GM21447 (cell line): ENCODE results near the gene FAM168B.

Experiments
- ATAC-seq: cut with Tn5 transposase; IDR thresholded peaks from one replicate; pipeline ENCODE4 v1.9.1; 2021; ENCODE audit not compliant: unreplicated experiment

Gene FAM168B

DNA sequence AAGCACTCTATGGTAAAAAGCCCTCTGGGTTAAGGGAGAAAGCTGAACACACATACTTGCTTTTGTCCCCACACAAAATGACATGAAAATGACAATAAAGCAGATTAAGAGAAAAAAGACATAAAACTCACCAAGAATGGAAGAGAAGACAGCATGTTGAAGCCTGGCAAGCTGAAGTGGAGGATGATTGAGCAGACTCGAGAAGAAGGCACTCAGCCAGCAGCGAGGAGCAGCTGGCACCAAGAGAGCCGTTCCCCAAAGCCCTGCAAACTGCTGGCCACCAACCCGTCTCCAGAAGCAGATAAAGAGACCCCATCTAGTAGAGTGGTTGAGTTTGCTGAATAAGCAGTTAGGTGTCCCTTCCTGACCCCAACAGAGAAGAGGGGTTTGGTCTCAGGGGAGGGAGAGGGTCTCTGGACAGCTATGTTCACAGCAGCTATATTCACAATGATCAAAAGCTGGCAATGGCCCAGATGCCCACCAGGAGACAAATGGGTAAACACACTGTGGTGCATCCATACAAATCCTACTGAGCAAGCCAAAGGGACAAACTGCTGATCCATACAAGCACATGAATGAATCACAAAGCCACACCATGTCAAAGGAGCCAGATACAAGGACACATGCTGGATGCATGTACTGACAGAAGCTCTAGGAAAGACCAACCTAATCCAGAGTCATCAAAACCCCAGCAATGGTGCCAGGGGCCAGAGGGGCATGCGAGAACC, 36.9 kb downstream of the FAM168B start:
- no peak for ATAC-seq

DNA sequence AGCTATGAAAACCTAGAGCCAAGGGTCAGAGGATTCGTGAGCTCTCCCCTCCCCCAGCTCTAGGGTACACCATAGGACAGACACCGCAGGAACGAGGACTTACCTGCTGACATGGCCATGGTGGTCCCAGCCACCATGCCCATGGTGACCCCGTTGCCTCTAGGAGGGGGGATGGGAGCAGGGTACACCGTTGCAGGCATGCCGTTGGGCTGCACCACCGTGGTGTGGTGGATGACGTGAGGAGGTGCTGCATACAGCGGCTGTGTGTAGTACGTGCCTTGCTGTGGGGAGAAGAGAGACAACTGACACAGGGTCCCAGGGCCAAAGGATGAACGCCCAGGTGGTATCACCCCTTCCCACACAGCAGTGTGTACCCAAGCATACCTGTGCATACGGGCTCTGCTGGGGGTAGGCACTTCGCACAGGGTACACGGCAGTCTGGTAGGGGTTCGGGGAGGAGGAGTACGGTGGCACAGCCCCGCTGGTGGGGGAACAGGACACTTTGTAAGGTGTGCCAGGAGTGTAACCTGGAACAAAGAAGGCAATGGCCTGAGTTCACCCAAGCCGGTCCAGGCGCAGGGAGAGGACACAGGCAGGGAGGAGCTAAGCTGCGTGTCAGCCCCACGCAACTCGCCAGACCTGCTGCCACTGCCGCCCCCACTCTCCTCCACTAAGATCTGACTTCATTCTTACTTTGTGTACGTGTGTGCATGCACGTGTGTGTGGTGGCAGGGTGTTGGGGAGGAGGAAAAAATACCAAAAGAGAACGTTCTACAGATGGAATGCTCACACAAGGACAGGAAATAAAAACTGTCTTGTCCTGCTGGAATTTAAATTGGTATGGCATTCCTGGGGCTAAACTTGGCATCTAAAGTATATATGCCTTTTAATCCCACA, 37.8 kb downstream of the FAM168B start:
- ATAC-seq, result no peak

DNA sequence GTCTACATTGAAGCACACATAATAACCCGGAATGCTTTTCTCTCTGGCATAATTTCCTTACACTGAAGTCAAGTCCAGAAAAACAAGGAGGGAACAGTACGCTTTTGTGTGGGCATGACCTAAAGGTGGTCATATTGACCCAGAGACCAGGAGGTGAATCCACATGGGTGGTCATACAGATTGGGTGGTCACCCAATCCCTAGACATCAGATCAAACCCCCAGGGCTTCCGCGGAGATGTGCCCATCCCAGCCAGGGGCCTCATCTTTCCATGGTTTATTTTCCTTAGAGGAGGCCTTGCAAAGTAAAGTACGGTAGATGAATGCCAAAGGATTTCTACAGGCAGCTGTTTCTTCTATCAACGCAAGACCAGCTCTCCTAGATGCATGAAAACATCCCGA, 38.8 kb downstream of the FAM168B start:
- ATAC-seq, result no peak

DNA sequence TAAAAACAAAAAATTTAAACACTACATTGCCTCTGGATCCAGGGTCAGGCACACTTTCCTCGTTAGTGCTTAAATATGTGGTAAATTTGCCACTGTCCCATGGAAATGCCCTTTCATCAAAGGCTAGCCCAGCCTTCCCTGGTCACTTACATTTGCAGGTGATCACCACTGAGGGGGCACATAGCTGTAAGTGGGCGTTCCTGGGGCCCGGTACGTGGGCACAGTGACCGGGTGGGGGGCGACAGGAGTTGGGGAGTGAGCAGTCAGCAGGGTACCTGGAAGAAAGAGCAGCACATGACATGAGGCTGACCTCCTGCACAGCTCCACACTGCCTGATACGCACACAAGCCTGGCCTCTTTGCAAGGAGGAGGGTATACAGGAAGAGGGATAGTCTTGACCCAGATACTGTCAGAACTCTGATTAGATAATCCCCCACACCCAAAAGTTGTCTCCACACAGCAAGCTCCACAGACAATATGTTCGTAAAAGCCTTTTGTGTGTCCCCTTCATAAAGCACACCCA, 40.5 kb downstream of the FAM168B start:
- no peak for ATAC-seq

DNA sequence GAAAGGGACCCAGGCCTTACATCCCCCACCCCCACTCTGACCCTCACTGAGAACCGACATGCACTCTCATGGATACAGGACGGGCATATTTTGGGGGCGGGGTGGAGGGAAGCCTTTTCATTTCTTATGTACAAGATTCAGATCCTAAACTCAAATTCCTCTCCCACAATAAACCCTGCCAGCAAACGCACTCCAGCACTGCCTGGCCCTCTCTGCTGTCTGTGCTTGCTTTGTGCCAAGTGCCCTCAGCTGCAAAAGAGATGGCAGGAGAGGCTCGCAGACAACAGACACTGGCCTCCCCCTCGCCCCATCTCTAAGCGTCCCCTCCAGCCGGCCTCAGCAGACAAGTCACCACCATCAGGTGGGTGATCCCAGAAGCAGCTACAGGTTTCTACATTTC, 42.4 kb downstream of the FAM168B start:
- ATAC-seq, result no peak

DNA sequence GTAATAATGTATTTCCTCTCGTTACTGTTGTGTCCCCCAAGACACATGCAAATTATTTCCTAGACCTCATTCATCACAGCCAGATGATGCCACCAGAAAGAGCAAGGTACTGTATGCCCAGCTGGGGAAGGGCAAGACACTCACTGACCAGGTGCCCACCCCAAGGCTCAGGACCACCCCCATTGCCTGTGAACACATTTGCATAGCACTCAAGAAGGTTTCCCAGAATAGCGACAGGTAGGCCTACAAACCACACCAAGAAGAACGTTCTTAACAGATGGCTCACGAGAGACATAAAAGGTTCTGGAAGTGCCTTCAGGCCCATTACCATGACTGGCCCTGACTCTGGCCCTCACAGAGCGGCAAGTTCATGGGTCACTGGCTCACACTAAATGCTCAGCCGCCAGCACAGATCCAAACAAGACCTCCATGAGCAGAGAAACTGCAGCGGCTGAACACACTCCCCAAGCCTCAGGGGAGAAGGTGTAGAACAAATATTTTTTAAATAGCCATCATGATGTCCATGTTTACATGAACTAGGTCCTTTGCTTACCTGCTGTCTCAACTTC, 44.0 kb downstream of the FAM168B start:
- no peak for ATAC-seq

- no peak for ATAC-seq
These were observed 44.6 kb downstream of the FAM168B start for GRCh38 chr2:131048641-131049040.

GRCh38 chr2:131047920-131048560, 45.2 kb downstream of the FAM168B start:
- no peak for ATAC-seq

GRCh38 chr2:131046918-131047652, 46.2 kb downstream of the FAM168B start:
- ATAC-seq, result no peak

DNA sequence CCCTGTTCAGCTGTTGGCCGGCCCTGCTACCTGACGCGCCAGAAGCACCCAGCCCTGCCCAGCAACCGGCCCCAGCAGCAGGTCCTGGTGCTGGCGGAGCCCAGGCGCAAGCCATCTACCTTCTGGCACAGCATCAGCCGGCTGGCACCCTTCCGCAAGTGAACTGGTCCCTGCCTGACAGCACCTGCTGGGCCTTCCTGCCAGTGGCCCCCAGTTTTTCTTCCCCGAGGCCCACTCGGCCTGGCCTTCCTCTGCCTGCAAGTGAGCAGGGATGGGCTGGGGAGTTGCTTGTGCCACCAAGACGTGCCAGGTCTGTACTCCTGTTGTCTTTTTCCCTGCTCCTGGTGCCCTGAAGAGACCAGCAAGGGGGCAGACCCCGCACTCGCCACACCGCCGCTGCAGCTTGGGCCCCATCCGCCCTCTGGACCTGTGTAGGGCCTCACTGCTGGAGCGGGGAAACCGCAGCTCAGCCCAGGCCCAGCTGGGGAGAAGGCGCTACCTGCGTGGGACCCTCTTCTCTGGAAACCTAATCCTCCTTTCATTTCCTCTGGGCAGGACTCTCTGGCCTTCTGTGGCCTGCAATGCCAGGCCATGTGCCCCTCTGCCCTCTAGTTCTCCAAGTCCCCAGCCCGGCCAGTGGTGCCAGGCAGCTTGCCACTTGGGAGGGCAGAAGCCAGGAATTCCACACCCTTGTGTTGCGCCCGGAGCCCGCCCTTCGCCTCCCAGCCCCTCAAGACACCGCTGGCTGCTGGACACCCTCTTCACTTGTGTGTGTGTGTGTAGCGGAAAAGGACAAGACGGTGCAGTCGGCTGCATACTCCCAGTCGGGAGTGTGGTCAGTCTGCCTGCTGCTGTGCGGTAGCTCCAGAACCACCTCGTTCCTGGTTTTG, 47.0 kb downstream of the FAM168B start:
- no peak for ATAC-seq

GRCh38 chr2:131045286-131046027, 47.8 kb downstream of the FAM168B start:
- ATAC-seq, result no peak

DNA sequence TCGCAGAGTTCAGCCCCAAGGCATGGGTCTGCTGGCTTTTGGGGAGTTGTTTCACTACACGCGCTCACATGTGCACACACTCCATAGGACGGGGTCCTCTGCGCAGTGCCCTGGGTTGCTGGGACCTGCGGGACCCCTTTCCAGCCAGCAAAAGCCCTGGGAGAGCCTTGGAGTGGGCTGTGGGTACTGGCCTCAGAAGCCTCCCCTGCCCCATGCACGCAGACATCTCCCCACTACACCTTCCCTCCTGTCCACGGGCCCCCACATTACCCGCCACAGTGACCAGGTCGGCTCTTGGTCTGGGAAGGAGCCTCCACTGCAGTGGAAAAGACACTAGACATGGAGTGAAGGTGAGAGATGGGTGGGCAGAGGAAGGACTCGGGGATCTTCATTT, 48.5 kb downstream of the FAM168B start:
- ATAC-seq, result no peak

- ATAC-seq, result no peak
These were observed 49.0 kb downstream of the FAM168B start for GRCh38 chr2:131044075-131044756.

DNA sequence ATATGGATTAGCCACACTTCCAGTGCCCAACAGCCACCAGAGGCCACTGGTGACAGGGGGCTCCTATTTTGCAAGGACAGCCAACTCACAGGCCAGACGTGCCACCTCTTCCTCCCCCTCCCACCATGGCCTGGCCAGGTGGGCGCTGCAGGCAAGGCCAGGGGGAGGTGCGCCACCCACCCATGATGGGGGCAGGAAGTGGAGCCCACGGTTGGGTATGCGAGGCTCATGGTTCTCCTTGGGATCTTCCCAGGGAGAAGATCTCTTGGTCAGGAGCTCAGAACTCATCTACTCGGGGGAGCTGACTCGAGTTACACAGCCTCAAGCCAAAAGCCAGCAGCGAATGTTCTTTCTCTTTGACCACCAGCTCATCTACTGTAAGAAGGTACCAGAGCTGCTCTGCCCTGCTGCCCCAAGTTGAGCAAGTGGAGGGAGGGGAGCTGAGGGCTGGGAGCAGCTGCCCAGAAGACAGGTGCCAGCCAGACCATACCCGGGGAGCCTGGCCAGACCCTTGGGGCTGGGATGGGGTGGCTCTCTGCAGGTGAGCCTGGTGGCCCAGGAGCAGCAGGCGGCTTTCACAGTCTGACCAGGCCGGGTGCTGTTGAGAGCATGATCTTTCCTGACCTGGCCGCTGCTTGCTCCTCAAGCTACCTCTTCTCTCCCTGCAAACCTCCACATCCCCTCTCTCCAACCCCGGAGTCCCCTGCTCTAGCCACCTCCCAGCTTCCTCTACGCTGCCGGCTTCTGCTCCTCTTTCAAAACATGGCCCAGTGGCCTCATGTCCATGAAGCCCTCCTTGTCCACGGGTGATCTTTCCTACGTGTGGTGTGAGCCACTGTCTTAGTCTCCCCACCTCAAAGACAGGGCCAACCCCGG, 49.8 kb downstream of the FAM168B start:
- no peak for ATAC-seq

DNA sequence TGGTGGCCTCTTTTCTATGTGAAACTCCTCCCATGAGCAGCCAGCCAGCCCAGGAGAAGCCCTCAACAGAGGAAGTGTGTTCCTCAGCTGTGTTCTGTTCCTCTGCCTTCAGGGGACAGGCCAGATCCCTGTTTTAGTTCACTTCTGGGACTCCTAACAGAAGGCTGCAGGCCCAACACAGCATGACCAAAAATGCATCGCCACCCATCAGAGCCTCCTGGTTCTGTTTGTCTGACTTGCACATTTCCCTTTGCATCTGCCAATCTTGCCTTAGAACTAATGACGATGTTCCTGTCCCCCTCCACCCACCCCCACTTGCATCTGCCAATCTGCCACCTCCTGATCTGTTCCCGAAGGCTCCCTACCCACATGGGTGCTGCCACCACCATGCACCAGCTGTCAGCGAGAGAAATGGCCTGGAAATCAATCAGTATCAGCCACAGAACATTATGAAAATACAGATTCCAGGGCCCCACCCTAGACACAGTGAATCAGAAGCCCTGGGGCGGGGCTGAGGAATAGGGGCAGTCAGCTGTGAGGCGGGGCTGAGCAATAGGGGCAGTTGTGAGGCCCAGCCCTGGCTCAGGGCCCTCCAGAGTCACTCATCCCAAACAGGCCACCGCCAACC, 51.0 kb downstream of the FAM168B start:
- no peak for ATAC-seq

GRCh38 chr2:131041402-131042147, 51.7 kb downstream of the FAM168B start:
- no peak for ATAC-seq
